Measurements from ENCODE around the gene OPRM1. TPM values are rescaled to one million over a fixed set of nuclear protein-coding genes. Genes with fewer than 3 reads are reported as not detected.
"Not testable (repeated sequence)": the region's sequence is repeated elsewhere in the genome, so short reads cannot be mapped to it uniquely, and the experiment has no call there.

The OPRM1 gene
- polyA plus RNA-seq, 3 donors: not detected

- 90 to 97% (median 90%) methylated on average over 2 of the region's 2 CpGs for WGBS, 3 donors
- no peak overlapping the region for H3K27ac ChIP-seq (ENCODE audit: low read depth, low read length)
These were observed 184.3 kb downstream of the OPRM1 start for GRCh38 chr6:154223296-154223695.

GRCh38 chr6:154226461-154226860 is 187.4 kb downstream of the OPRM1 start:
- H3K27ac ChIP-seq (ENCODE audit: low read depth, low read length): no peak overlapping the region
- 81 to 93% (median 92%) methylated on average over 3 of the region's 3 CpGs for WGBS, 3 donors

GRCh38 chr6:154227862-154228520 is 189.0 kb downstream of the OPRM1 start:
- WGBS, 3 donors: 86 to 88% (median 87%) methylated on average over 7 of the region's 7 CpGs
- H3K27ac ChIP-seq (ENCODE audit: low read depth, low read length): no peak overlapping the region

GRCh38 chr6:154228521-154228905 is 189.5 kb downstream of the OPRM1 start:
- 89 to 93% (median 92%) methylated on average over 4 of the region's 4 CpGs for WGBS, 3 donors
- no peak overlapping the region for H3K27ac ChIP-seq (ENCODE audit: low read depth, low read length)

GRCh38 chr6:154229786-154230185 is 190.7 kb downstream of the OPRM1 start:
- WGBS, 3 donors: 74 to 86% (median 76%) methylated on average over 6 of the region's 6 CpGs

GRCh38 chr6:154230393-154230792 is 191.4 kb downstream of the OPRM1 start:
- H3K27ac ChIP-seq (ENCODE audit: low read depth, low read length): no peak overlapping the region
- 77 to 86% (median 81%) methylated on average over 3 of the region's 3 CpGs for WGBS, 3 donors

More at GRCh38 chr6:154229786-154230185, 190.7 kb downstream of the OPRM1 start:
- no peak overlapping the region for H3K27ac ChIP-seq (ENCODE audit: low read depth, low read length)

- 91 to 95% (median 95%) methylated on average over 5 of the region's 5 CpGs for WGBS, 3 donors
- H3K27ac ChIP-seq (ENCODE audit: low read depth, low read length): no peak overlapping the region
These were observed 192.0 kb downstream of the OPRM1 start for GRCh38 chr6:154230910-154231595.

- no peak overlapping the region for H3K27ac ChIP-seq (ENCODE audit: low read depth, low read length)
- 71 to 83% (median 73%) methylated on average over 7 of the region's 7 CpGs for WGBS, 3 donors
These were observed 193.2 kb downstream of the OPRM1 start for GRCh38 chr6:154232013-154232910.

- 94 to 97% (median 94%) methylated on average over 2 of the region's 2 CpGs for WGBS, 3 donors
These were observed 194.3 kb downstream of the OPRM1 start for GRCh38 chr6:154233383-154233782.

GRCh38 chr6:154234019-154234772 is 195.2 kb downstream of the OPRM1 start:
- 78 to 87% (median 80%) methylated on average over 4 of the region's 4 CpGs for WGBS, 3 donors
- no peak overlapping the region for H3K27ac ChIP-seq (ENCODE audit: low read depth, low read length)

More at GRCh38 chr6:154233383-154233782, 194.3 kb downstream of the OPRM1 start:
- H3K27ac ChIP-seq (ENCODE audit: low read depth, low read length): no peak overlapping the region

- no peak overlapping the region for H3K27ac ChIP-seq (ENCODE audit: low read depth, low read length)
- 69 to 81% (median 76%) methylated on average over 4 of the region's 4 CpGs for WGBS, 3 donors
These were observed 197.7 kb downstream of the OPRM1 start for GRCh38 chr6:154236646-154237301.

GRCh38 chr6:154238831-154239230 is 199.8 kb downstream of the OPRM1 start:
- no peak overlapping the region for H3K27ac ChIP-seq (ENCODE audit: low read depth, low read length)
- WGBS, 3 donors: 82 to 84% (median 83%) methylated on average over 2 of the region's 2 CpGs

GRCh38 chr6:154239392-154239791 is 200.4 kb downstream of the OPRM1 start:
- H3K27ac ChIP-seq (ENCODE audit: low read depth, low read length): no peak overlapping the region
- WGBS, 3 donors: 80 to 89% (median 85%) methylated on average over 7 of the region's 7 CpGs

- H3K27ac ChIP-seq (ENCODE audit: low read depth, low read length): not testable (repeated sequence)
- 89 to 94% (median 94%) methylated on average over 11 of the region's 11 CpGs for WGBS, 3 donors
These were observed 202.0 kb downstream of the OPRM1 start for GRCh38 chr6:154241061-154241460.

GRCh38 chr6:154241581-154241980 is 202.5 kb downstream of the OPRM1 start:
- H3K27ac ChIP-seq (ENCODE audit: low read depth, low read length): no peak overlapping the region
- 92 to 93% (median 93%) methylated on average over 8 of the region's 8 CpGs for WGBS, 3 donors

GRCh38 chr6:154242617-154243357 is 203.7 kb downstream of the OPRM1 start:
- H3K27ac ChIP-seq (ENCODE audit: low read depth, low read length): no peak overlapping the region
- WGBS, 3 donors: 91 to 94% (median 92%) methylated on average over 13 of the region's 13 CpGs
